NOMO-1 (cell line): ENCODE measurements around the gene CHST5.
"Not testable (repeated sequence)": the region's sequence is repeated elsewhere in the genome, so short reads cannot be mapped to it uniquely, and the experiment has no call there.

Source experiments
- DNase-seq, 2 experiments: peaks; one replicate each; lab custom pipeline; 2025; ENCODE audit not compliant: unreplicated experiment in 2 of 2; lab: John Stamatoyannopoulos, UW

The CHST5 gene

DNA sequence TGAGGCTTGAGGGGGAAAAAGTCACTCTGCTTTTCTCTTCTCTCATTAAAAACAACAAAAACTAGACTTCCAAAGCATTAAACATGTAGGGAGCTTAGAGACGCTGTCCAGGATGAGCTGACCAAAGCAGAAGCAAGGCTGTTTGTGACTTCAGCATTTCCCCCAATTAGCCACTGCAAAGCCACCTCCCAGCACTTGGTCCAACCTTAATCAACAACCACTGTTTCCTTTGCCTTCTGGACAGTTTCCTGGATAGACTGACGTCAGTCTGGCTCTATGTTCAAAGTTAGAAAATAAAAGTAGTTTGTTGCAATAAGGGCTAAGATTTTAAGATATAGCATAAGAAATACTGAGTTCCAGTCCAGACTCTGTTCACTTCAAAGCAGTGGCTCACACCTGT, 17.0 kb upstream of the CHST5 start:
- no peak for DNase-seq

DNA sequence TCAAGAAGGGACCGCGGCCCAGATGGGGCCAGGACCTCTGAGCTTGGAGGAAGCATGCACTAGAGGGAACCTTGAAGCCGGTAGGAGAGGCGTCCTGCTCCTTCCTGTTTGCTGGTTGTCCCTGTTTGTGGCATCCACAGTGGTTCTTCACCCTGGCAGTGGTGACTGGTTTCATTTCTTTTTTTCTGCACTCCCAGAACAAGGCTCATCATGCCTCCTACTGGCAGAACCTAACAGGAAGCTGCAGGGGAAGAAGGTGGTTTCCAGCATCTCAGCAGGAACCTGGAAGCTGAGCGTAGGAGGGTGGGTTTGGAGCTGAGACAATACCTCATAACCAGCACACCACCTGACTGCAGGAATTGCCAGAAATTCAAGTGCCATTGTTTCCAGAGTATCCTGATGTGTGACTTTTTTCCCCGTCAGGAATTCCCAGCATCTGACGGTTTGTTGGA, 14.3 kb upstream of the CHST5 start:
- DNase-seq = peak; percentile 72 to 86

- DNase-seq = not testable (repeated sequence)
Observed at GRCh38 chr16:75548456-75548855, 12.5 kb upstream of the CHST5 start.

- no peak for DNase-seq
Observed at GRCh38 chr16:75546293-75546692, 10.4 kb upstream of the CHST5 start.

DNA sequence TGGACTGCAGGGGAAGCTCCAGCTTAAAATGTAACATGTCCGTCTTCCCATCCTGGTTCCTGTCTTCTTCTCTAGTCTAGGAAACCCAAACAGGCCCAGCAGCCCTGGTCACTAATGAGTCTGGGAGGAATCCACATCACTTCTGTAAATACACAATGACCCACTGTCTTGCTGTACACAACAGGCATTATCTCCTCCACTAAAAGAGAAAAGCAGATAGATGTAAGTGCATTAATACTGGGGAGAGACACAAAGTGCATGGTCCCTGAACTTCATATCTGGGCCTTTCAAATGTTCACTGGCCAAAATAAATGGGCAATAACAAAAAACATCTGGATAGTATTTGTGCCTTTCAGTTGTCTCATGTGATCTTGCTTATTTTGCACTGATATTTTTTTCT, 10.0 kb upstream of the CHST5 start:
- DNase-seq = not testable (repeated sequence)

- not testable (repeated sequence) for DNase-seq
Observed at GRCh38 chr16:75542462-75542861, 6.6 kb upstream of the CHST5 start.

DNA sequence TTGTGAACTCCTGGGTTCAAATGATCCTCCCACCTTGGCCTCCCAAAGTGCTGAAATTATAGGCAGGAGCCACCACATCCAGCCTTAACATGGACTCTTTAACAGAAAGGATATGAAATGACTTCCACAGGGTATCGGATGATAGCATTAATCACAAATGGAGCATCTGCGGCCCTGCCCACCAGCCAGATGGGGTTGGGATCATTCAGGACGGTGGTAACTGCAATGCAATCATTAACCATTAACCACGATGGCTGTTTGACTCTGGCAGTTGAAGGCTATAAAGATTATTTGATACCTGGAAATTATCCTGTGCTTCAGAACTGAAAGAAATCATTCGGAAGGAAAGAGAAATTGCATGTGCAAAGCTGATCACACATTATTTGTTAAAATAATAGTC, 5.3 kb upstream of the CHST5 start:
- no peak for DNase-seq

GRCh38 chr16:75538882-75539565, 3.1 kb upstream of the CHST5 start:
- DNase-seq = not testable (repeated sequence)

DNA sequence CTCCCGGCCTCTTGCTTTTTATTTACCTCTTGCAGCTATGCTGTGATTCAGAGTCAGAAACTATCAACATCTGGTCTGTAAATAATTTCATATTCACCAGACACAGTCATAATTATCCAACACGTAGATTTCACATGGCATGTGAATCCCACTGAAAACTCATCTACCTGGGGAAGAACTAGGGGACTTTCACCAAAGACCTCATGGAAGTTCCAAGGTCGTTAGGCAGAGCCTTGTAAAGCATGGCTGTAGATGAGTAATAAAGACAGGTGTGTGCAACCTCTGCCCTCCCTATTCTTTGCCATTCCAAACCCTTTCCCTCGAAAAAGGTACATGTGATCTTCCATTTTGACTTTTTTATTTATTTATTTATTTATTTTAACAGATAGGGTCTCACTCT, 1.9 kb upstream of the CHST5 start:
- no peak for DNase-seq

DNA sequence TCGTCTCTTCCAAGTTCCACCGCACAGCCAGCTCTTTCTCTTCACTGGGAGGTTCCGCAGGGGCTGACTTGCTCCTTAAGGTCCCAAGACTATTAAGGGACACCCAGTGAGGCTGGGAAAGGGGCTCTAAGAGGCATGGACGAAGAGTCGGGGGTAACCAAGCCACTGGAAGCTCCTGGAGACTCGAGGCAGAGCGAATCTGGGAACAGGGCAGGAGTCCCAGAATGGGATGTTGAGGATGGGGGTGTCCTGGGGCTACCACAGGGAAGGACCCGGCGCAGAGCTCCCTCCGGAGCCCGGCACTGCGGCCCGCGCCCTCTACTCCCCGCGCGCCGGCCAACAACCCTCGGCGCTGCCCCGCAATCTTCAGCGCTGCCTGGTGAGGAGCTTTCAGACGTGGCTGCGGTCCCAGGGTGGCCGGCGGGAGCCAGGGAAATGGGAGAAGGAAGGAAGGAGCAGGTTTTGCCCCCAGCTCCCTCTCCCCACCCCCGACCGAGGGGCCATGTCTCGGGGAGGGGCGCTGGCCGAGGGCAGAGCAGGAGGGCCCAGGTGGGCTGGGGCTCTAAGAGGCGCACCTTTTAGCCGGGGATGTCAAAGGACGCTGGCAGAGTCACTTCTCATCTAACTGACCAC, 581 bp downstream of the CHST5 start:
- DNase-seq = no peak

GRCh38 chr16:75534560-75535205, 1.2 kb downstream of the CHST5 start:
- DNase-seq = no peak

DNA sequence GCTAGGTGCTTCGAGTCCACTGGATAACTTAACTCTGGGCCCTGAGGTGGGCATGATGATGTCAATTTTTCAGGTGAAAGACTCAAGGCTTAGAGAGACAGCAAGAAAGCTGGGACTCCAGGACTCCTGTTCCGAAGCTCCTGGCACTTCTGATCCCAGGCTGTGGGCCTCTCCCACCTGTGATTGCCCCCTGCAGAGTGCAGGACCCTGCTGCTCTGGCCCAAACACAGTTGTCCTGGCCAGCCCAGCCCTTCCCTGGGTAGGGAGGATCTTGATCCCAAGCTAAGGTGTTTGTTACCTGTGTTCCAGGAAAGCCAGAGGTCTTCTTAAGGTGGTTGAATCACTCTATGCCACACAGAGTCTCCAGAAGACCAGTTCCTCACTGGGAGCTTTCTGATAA, 3.1 kb downstream of the CHST5 start:
- DNase-seq = no peak

- DNase-seq = no peak
Observed at GRCh38 chr16:75532142-75532765, 3.7 kb downstream of the CHST5 start.

DNA sequence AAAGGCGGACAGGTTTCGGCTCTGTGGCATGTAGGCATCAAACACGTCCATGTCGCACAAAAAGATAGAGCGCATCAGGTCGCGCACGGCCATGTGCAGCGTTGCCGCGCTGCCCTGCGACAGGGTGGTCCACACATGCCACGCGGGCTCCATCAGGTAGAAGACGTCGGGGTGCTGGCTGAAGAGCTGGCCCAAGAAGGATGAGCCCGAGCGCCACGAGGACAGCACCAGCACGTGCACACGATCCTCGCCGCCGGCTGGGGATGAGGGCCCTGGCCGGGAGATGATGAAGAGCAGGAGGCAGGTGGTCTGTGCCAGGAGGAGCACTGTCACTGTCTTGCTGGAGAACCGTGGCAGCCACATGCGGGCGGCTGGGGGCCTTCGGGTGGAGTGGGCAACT, 5.9 kb downstream of the CHST5 start:
- DNase-seq = no peak

DNA sequence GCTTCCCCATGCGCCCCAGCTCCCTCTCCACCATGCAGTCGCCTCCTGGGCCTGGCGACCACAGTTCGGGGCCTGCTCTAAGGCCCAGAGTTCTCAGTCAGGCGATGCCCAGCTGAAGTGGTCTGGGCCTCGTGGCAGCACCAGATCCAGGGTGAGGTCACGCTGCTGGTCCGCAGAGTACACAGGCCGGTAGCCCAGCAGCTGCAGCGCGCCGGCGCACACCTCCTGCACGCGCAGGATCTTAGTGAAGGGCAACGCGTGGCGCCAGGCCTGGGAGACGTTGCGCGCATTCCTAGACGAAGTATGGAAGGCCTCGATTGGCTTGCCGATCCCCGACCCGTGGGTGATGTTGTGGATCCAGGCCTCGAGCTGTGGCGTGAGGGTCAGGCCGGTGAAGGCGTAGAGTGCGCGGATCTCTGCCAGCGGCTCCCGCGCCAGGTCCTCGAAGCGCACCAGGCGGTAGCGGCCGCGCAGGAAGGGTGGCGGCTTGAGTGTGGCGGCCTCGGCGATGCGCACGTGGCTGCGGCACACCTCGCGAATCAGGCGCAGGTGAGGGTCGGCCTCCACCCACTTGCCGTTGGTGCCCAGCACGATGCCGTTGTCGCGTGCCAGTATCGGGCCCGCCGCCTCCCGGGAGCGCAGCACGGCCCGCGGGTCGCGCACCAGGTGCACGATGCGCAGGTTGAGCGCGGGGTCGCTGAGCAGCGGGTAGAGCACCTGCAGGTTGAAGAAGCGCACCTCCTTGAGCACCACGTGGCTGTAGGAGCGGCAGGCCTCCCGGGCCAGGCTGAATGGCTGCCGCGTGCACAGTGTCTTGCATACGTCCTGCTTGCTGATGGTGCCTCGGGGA, 6.6 kb downstream of the CHST5 start:
- no peak for DNase-seq

- DNase-seq = no peak
Observed at GRCh38 chr16:75527825-75528299, 8.0 kb downstream of the CHST5 start.

DNA sequence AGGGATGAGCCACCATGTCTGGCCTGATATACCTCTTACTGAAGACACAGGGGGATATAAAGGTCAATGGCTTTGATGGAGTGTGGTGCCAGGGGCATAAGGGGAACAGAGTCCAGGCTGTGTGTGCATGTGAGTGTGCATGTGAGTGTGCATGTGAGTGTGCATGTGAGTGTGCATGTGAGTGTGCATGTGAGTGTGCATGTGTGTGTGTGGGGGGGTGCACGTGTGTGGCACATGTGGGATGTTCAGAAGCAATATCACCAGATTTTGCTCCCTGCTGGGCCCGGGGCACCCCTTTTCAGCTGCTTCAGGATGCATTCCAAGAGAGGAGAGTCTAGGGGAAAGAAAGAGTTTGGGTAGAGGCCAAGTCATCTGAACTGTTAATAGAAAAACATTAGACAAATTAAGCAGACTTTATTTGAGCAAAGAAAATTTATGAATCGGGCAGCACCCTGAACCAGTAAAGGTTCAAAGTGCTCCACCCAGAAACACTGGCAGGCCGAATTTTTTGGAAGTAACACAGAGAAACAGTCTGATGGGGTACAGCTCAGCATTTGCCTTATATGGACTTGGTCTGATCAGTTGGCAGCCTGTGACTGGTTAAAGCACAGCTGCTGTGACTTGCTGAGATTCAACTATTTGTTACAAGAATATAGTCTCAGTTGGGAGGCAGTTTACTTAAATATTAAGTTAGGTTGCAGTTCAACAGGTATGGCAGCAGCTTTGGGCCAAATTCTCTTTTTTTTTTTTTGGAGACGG, 9.7 kb downstream of the CHST5 start:
- no peak for DNase-seq

GRCh38 chr16:75519175-75519574, 16.7 kb downstream of the CHST5 start:
- DNase-seq = no peak

DNA sequence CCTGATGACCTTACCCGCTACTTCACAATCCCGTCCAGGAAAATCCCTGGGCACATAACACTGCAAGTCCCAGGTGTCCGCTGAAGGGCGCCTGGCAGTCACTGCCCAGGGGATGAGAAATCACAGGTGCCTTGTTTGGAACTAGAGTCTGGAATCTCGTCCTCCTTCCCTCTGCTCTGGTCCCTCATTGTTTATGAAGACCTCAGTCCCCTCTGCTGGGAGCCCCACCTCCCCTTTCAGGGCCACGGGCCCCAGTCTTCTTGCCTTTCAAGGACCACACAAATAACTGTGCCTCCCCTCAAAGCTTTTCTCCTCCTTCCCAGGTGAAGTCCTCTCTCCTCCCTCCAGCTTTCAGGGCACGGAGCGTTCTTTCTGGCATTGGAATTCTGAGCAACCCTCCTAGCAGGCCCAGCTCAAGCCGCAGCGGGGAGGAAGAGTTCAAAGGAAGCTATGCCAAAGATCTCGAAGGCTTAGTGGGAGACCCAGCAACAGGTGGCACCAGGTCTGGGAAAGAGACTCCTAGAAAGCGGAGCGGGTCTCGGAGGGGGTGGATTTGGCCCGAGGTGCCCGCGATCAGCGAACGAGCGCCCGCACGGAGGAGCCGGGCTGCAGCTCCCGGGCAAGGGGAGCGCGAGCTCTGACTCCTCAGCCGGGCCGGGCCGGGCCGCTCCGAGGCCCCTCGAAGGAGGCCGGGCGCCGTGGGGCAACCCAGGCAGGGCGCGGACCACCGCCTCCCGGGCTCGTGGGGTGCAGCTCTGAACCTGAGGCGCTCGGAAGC, 19.5 kb downstream of the CHST5 start:
- peak in 1 of 2 experiments; percentile 5 for DNase-seq
